HL-60 (cell line): ENCODE results near the gene HSPA1L.
"Not testable (repeated sequence)": the region's sequence is repeated elsewhere in the genome, so short reads cannot be mapped to it uniquely, and the experiment has no call there.

Experiments used
- DNase-seq, 2 experiments: peaks; one replicate each; pipeline ENCODE4 v3.0.0-alpha.2; 2010 to 2020; ENCODE audit warnings: low read depth in 1 of 2, low spot score in 1 of 2
- H3K27ac ChIP-seq: fragments of 250-450 bp; sonication (Bioruptor Pico); replicated peaks from 2 replicates; pipeline ENCODE4 v1.5.1; 2020; ENCODE audit warnings: mild to moderate bottlenecking, moderate library complexity
- H3K27me3 ChIP-seq: fragments of 250-450 bp; sonication (Bioruptor Pico); 2 replicates; pipeline ENCODE4 v1.5.1; 2021; ENCODE audit warnings: mild to moderate bottlenecking, moderate library complexity; ENCODE audit not compliant: insufficient read depth, poor library complexity, severe bottlenecking
- H3K4me3 ChIP-seq: replicated peaks from 2 replicates; pipeline ENCODE4 v1.5.1; 2011; ENCODE audit warnings: mild to moderate bottlenecking, control low read depth, low read length; ENCODE audit not compliant: insufficient read depth
- CTCF ChIP-seq: IDR thresholded peaks from one replicate; pipeline ENCODE4 v1.5.1; 2011; ENCODE audit warnings: low read length, control low read depth, inconsistent platforms; ENCODE audit not compliant: insufficient read depth
- GABPA ChIP-seq: IDR thresholded peaks from 2 replicates; pipeline ENCODE4 v1.6.1; 2012; ENCODE audit warnings: low read depth
- POLR2AphosphoS5 ChIP-seq: IDR thresholded peaks from 2 replicates; pipeline ENCODE4 v1.6.1; 2012; ENCODE audit warnings: low read depth
- REST ChIP-seq: IDR thresholded peaks from 2 replicates; pipeline ENCODE4 v1.6.1; 2012; ENCODE audit warnings: low read depth; ENCODE audit not compliant: insufficient replicate concordance
- SPI1 ChIP-seq: IDR thresholded peaks from 2 replicates; pipeline ENCODE4 v1.6.1; 2012; ENCODE audit warnings: low read depth, mild to moderate bottlenecking, borderline replicate concordance

Gene HSPA1L

GRCh38 chr6:31838114-31838553 is 23.1 kb upstream of the HSPA1L start:
- peak; percentile 24; the same call in 1 of the 2 replicates for TF ChIP-seq POLR2AphosphoS5
- H3K27me3 ChIP-seq, DNase-seq: not testable (repeated sequence)
- peak overlapping the region; percentile 63 for H3K4me3 ChIP-seq
- H3K27ac ChIP-seq: peak overlapping the region; percentile 97

- peak overlapping the region; percentile 63 for H3K4me3 ChIP-seq
- TF ChIP-seq SPI1 (no peak), POLR2AphosphoS5 (peak; percentile 24; the same call in 1 of the 2 replicates)
- H3K27ac ChIP-seq: peak overlapping the region; percentile 97
- H3K27me3 ChIP-seq: no peaks in the 10 kb centered on the region
- DNase-seq: peak; percentile 56 to 61
Measured at GRCh38 chr6:31837369-31838113, 22.5 kb upstream of the HSPA1L start.

GRCh38 chr6:31836474-31837368 is 21.6 kb upstream of the HSPA1L start:
- TF ChIP-seq SPI1 (peak; percentile 65), GABPA (no peak)
- no peak for DNase-seq
- Histone ChIP-seq H3K27ac (peak overlapping the region; percentile 97), H3K4me3 (peak overlapping the region; percentile 63), H3K27me3 (no peaks in the 10 kb centered on the region)

- H3K27ac ChIP-seq: peak overlapping the region; percentile 97
- no peaks in the 10 kb centered on the region for H3K27me3 ChIP-seq
- no peak for DNase-seq
- TF ChIP-seq POLR2AphosphoS5 (peak; percentile 66), GABPA (no peak)
- H3K4me3 ChIP-seq: peak overlapping the region; percentile 63
Measured at GRCh38 chr6:31836047-31836473, 21.0 kb upstream of the HSPA1L start.

GRCh38 chr6:31834367-31835250 is 19.5 kb upstream of the HSPA1L start:
- TF ChIP-seq GABPA (no peak), POLR2AphosphoS5 (peak; percentile 98), REST (peak; percentile 74)
- H3K4me3 ChIP-seq: peak overlapping the region; percentile 63
- H3K27me3 ChIP-seq: no peaks in the 10 kb centered on the region
- DNase-seq: peak; percentile 74 to 89
- peak overlapping the region; percentile 97 for H3K27ac ChIP-seq

- no peak overlapping the region; the same call in 1 of the 2 replicates for H3K4me3 ChIP-seq
- TF ChIP-seq CTCF (no peak), SPI1 (no peak), GABPA (no peak), REST (no peak), POLR2AphosphoS5 (no peak)
- no peaks in the 10 kb centered on the region for H3K27me3 ChIP-seq
- peak in 1 of 2 experiments; percentile 57 for DNase-seq
- H3K27ac ChIP-seq: peak overlapping the region; percentile 97
Measured at GRCh38 chr6:31831350-31832215, 16.5 kb upstream of the HSPA1L start.
